Fibroblast of lung (primary cell): ENCODE data around the gene MS4A15. TPM values are rescaled to one million over a fixed set of nuclear protein-coding genes. Genes with fewer than 3 reads are reported as not detected.

Source experiments
- DNase-seq, 2 donors: peaks; one replicate each; pipeline versions ENCODE4 v3.0.0 to v3.0.0-alpha.2; 2010; ENCODE audit warnings: low read depth in 2 of 2
- H2AFZ ChIP-seq: 2 replicates; pipeline ENCODE4 v1.5.1; 2012; ENCODE audit warnings: low read length, control low read depth, inconsistent platforms
- H3K27ac ChIP-seq: 2 replicates; pipeline ENCODE4 v1.5.1; 2011; ENCODE audit warnings: low read length, control low read depth; ENCODE audit not compliant: insufficient read depth
- H3K27me3 ChIP-seq: 2 replicates; pipeline ENCODE4 v1.5.1; 2011; ENCODE audit warnings: mild to moderate bottlenecking, low read length; ENCODE audit not compliant: control insufficient read depth, insufficient read depth
- H3K36me3 ChIP-seq: 2 replicates; pipeline ENCODE4 v1.5.1; 2011; ENCODE audit warnings: low read length; ENCODE audit not compliant: control insufficient read depth, insufficient read depth
- H3K4me1 ChIP-seq: 2 replicates; pipeline ENCODE4 v1.5.1; 2011; ENCODE audit warnings: low read length; ENCODE audit not compliant: control insufficient read depth, insufficient read depth; ENCODE audit errors: extremely low read depth
- H3K4me2 ChIP-seq: 2 replicates; pipeline ENCODE4 v1.5.1; 2011; ENCODE audit warnings: low read length, control low read depth; ENCODE audit not compliant: insufficient read depth; ENCODE audit errors: extremely low read depth
- H3K4me3 ChIP-seq, 4 experiments: fragments of 200-600 bp in 1 of 4; sonication (generic) in 1 of 4; replicated peaks in 1 of 4; 2 replicates each; pipeline ENCODE4 v1.5.1; 2011 to 2016; ENCODE audit warnings: low read length in 4 of 4, low read depth in 3 of 4, mild to moderate bottlenecking in 3 of 4, control low read depth in 2 of 4, inconsistent platforms in 1 of 4, mixed read lengths in 1 of 4; ENCODE audit not compliant: insufficient read depth in 1 of 4; ENCODE audit errors: control extremely low read depth in 1 of 4
- H3K79me2 ChIP-seq: 2 replicates; pipeline ENCODE4 v1.5.1; 2012; ENCODE audit warnings: mild to moderate bottlenecking, low read length, inconsistent platforms; ENCODE audit not compliant: control insufficient read depth, insufficient read depth
- H3K9ac ChIP-seq: 2 replicates; pipeline ENCODE4 v1.5.1; 2011; ENCODE audit warnings: mild to moderate bottlenecking, low read length, control low read depth; ENCODE audit not compliant: insufficient read depth
- H3K9me3 ChIP-seq: 2 replicates; pipeline ENCODE4 v1.5.1; 2012; ENCODE audit warnings: low read depth, low read length; ENCODE audit not compliant: control insufficient read depth, insufficient read depth
- H4K20me1 ChIP-seq: 2 replicates; pipeline ENCODE4 v1.5.1; 2011; ENCODE audit warnings: low read length; ENCODE audit not compliant: control insufficient read depth, insufficient read depth; ENCODE audit errors: extremely low read depth
- EZH2 ChIP-seq: IDR thresholded peaks from 2 replicates; pipeline ENCODE4 v1.5.1; 2012; ENCODE audit warnings: low read length, control low read depth, mild to moderate bottlenecking; ENCODE audit errors: missing control alignments
- polyA plus RNA-seq, 2 donors: library from polyadenylated mRNA; depleted of rRNA in 1 of 2; stranded (reverse) in 1 of 2; unstranded in 1 of 2; fragments of >200 nt; gene quantifications; 2 replicates each; pipeline ENCODE4 v1.2.1, GENCODE V29; 2011 to 2012; ENCODE audit warnings: missing spikeins in 1 of 2
- total RNA-seq: library from RNA; depleted of rRNA; stranded (reverse); fragments of >200 nt; gene quantifications from 2 replicates; pipeline ENCODE4 v1.2.1, GENCODE V29; 2014
- TF ChIP-seq, protein P1 (sequence below), 2 donors: IDR thresholded peaks in 1 of 2; conservative IDR thresholded peaks in 1 of 2; 1 replicate in 1 of 2; 2 replicates in 1 of 2; pipeline ENCODE4 v1.5.1; 2011 to 2012; ENCODE audit warnings: low read length in 2 of 2, control low read depth in 1 of 2, inconsistent platforms in 1 of 2, low read depth in 1 of 2, mild to moderate bottlenecking in 1 of 2

The MS4A15 gene
- total and polyA plus RNA-seq, 2 donors (not counting 1 experiment from before 2014, with no cell fraction given): not detected

DNA sequence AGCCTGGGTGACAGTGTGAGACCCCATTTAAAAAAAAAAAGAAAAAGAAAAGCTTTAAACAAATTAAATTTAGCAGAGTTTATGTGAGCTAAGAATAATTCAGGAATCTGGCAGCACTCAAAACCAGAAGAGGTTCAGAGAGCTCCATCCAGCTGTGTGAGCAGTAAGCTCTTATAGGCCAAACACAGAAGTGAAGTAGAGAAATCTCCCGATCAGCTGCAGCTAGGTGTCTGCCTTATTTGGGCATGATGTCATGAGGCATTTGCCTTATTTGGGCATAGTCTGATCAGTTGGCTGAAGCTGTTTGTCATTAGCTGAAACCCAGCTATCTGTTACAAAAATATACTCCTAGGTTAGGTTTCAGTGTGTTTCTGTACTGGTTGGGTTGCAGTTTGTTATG is 8.2 kb downstream of the MS4A15 start:
- Histone ChIP-seq H4K20me1 (no peaks in the 10 kb centered on the region), H3K4me3 (no peak overlapping the region), H2AFZ (no peak overlapping the region), H3K9me3 (no peaks in the 10 kb centered on the region), H3K36me3 (no peaks in the 10 kb centered on the region), H3K4me2 (no peak overlapping the region), H3K27ac (no peak overlapping the region), H3K9ac (no peak overlapping the region), H3K4me1 (no peaks in the 10 kb centered on the region), H3K79me2 (no peaks in the 10 kb centered on the region), H3K27me3 (peaks cover 3% of the 10 kb centered on the region)
- no peak for DNase-seq
- TF ChIP-seq, protein P1, sequence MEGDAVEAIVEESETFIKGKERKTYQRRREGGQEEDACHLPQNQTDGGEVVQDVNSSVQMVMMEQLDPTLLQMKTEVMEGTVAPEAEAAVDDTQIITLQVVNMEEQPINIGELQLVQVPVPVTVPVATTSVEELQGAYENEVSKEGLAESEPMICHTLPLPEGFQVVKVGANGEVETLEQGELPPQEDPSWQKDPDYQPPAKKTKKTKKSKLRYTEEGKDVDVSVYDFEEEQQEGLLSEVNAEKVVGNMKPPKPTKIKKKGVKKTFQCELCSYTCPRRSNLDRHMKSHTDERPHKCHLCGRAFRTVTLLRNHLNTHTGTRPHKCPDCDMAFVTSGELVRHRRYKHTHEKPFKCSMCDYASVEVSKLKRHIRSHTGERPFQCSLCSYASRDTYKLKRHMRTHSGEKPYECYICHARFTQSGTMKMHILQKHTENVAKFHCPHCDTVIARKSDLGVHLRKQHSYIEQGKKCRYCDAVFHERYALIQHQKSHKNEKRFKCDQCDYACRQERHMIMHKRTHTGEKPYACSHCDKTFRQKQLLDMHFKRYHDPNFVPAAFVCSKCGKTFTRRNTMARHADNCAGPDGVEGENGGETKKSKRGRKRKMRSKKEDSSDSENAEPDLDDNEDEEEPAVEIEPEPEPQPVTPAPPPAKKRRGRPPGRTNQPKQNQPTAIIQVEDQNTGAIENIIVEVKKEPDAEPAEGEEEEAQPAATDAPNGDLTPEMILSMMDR (conservative IDR thresholded peaks at IDR 0.05 in 1 of 2, IDR thresholded peaks at IDR 0.05 in 1 of 2; ENCODE audit: low read depth in 1 of 2, low read length in 2 of 2): no peak
- no peak for TF ChIP-seq EZH2

DNA sequence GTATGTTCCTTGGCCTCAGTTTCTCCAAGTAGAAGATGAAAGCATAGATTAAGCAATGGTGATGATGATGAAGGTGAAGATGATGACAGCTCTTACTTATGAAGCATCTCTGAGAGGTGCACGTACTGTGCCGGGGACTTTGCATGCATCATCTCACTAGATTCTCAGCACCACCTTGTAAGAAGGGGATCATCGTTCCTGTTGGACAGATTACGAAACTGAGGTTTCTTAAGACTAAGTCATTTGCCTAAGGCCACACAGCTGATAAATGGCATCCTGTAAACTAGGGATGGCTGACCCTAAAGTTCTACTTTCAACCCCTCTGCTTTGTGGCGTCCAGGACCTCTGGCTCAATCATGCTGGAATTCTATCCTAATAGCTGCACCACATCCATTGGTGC is 8.7 kb downstream of the MS4A15 start:
- Histone ChIP-seq H3K27ac (no peak overlapping the region), H3K27me3 (peaks cover 3% of the 10 kb centered on the region), H3K9me3 (no peaks in the 10 kb centered on the region), H3K9ac (no peak overlapping the region), H3K36me3 (no peaks in the 10 kb centered on the region), H3K79me2 (no peaks in the 10 kb centered on the region), H3K4me1 (no peaks in the 10 kb centered on the region), H2AFZ (no peak overlapping the region), H3K4me2 (no peak overlapping the region), H4K20me1 (no peaks in the 10 kb centered on the region), H3K4me3 (no peak overlapping the region)
- no peak for DNase-seq
- TF ChIP-seq EZH2: no peak
- TF ChIP-seq, protein P1 (conservative IDR thresholded peaks at IDR 0.05 in 1 of 2, IDR thresholded peaks at IDR 0.05 in 1 of 2; ENCODE audit: low read depth in 1 of 2, low read length in 2 of 2): no peak

DNA sequence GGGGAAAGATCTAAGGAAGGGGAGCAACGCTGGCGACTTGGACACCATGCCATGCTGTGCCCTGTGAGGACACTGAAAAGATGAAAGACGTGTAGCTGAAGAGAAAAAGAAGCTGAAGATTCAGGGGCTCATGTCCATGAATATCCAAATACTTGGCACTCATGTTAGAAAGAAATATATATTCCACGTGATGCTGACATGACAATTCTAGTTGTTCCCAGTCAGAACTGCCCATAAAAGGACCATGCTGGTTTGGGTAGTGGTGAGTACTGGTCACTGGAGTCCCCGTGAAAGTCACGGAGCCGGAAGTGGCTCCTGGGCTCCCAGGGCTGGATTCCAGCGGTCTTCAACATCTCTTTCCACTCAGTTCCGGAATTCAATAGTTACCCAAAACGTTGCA is 9.9 kb downstream of the MS4A15 start:
- DNase-seq: no peak
- Histone ChIP-seq H3K27me3 (peaks cover 3% of the 10 kb centered on the region), H3K4me1 (no peaks in the 10 kb centered on the region), H3K36me3 (no peaks in the 10 kb centered on the region), H4K20me1 (no peaks in the 10 kb centered on the region), H3K9ac (no peak overlapping the region), H3K79me2 (no peaks in the 10 kb centered on the region), H2AFZ (no peak overlapping the region), H3K9me3 (no peaks in the 10 kb centered on the region), H3K4me2 (no peak overlapping the region), H3K27ac (no peak overlapping the region), H3K4me3 (no peak overlapping the region)
- no peak for TF ChIP-seq EZH2
- TF ChIP-seq, protein P1 (conservative IDR thresholded peaks at IDR 0.05 in 1 of 2, IDR thresholded peaks at IDR 0.05 in 1 of 2; ENCODE audit: low read depth in 1 of 2, low read length in 2 of 2): no peak
